Vagina (tissue), 2 donors: ENCODE measurements around the gene APOBEC3G.
"Not testable (repeated sequence)": the region's sequence is repeated elsewhere in the genome, so short reads cannot be mapped to it uniquely, and the experiment has no call there.

Experiments used
- POLR2A ChIP-seq, 2 donors: fragments of 450-650 bp; IDR thresholded peaks; one replicate each; pipeline ENCODE4 v1.6.1; 2017; ENCODE audit warnings: antibody characterized with exemption in 2 of 2, mild to moderate bottlenecking in 2 of 2, moderate library complexity in 2 of 2
- TF ChIP-seq, protein P1 (sequence below), 3 experiments: fragments of 450-650 bp in 2 of 3; fragments of 200-600 bp in 1 of 3; sonication (generic) in 1 of 3; IDR thresholded peaks; one replicate each; pipeline ENCODE4 v1.5.1; 2017 to 2019; ENCODE audit warnings: antibody characterized with exemption in 3 of 3, mild to moderate bottlenecking in 2 of 3, moderate library complexity in 2 of 3

GRCh38 chr22:39072581-39072981 lies 4.5 kb upstream of the APOBEC3G start:
- TF ChIP-seq, protein P1, sequence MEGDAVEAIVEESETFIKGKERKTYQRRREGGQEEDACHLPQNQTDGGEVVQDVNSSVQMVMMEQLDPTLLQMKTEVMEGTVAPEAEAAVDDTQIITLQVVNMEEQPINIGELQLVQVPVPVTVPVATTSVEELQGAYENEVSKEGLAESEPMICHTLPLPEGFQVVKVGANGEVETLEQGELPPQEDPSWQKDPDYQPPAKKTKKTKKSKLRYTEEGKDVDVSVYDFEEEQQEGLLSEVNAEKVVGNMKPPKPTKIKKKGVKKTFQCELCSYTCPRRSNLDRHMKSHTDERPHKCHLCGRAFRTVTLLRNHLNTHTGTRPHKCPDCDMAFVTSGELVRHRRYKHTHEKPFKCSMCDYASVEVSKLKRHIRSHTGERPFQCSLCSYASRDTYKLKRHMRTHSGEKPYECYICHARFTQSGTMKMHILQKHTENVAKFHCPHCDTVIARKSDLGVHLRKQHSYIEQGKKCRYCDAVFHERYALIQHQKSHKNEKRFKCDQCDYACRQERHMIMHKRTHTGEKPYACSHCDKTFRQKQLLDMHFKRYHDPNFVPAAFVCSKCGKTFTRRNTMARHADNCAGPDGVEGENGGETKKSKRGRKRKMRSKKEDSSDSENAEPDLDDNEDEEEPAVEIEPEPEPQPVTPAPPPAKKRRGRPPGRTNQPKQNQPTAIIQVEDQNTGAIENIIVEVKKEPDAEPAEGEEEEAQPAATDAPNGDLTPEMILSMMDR (IDR thresholded peaks at IDR 0.05), result not testable (repeated sequence)
- not testable (repeated sequence) for TF ChIP-seq POLR2A (IDR thresholded peaks at IDR 0.05)
